HUES64 (cell line): ENCODE results near the gene GCK.

Experiments used
- H3K27ac ChIP-seq: 2 replicates; pipeline ENCODE4 v1.7.0; 2013; ENCODE audit warnings: low read depth, low read length, inconsistent platforms
- H3K27me3 ChIP-seq: 2 replicates; pipeline ENCODE4 v1.6.1; 2013; ENCODE audit warnings: mild to moderate bottlenecking, low read length; ENCODE audit not compliant: insufficient read depth
- H3K36me3 ChIP-seq: 2 replicates; pipeline ENCODE4 v1.6.1; 2013; ENCODE audit warnings: mild to moderate bottlenecking, low read length; ENCODE audit not compliant: insufficient read depth
- H3K4me1 ChIP-seq: 2 replicates; pipeline ENCODE4 v1.6.1; 2013; ENCODE audit warnings: mild to moderate bottlenecking, low read length, moderate library complexity; ENCODE audit not compliant: insufficient read depth
- H3K4me3 ChIP-seq: 2 replicates; pipeline ENCODE4 v1.5.1; 2013; ENCODE audit warnings: mild to moderate bottlenecking, low read length, moderate library complexity
- H3K9ac ChIP-seq: 2 replicates; pipeline ENCODE4 v1.6.1; 2013; ENCODE audit warnings: mild to moderate bottlenecking, low read depth, low read length
- H3K9me3 ChIP-seq: 2 replicates; pipeline ENCODE4 v1.6.1; 2013; ENCODE audit warnings: low read depth, low read length; ENCODE audit not compliant: insufficient read depth
- WGBS: fragments of 150-250, 120-280 bp; methylation state at CpG from one replicate; pipeline ENCODE4 v1.1.7; 2013; ENCODE audit warnings: missing lambda C conversion rate; 5-methylcytosine and 5-hydroxymethylcytosine counted together

GCK gene

GRCh38 chr7:44229546-44230105 is 40.4 kb upstream of the GCK start:
- Histone ChIP-seq H3K9me3 (no peaks in the 10 kb centered on the region), H3K27ac (no peak overlapping the region), H3K4me1 (no peaks in the 10 kb centered on the region), H3K27me3 (no peaks in the 10 kb centered on the region), H3K9ac (no peak overlapping the region), H3K36me3 (no peaks in the 10 kb centered on the region), H3K4me3 (no peak overlapping the region)
- WGBS: 89% methylated on average over 11 of the region's 11 CpGs

GRCh38 chr7:44228571-44229350 is 39.5 kb upstream of the GCK start:
- no peak overlapping the region for H3K27ac ChIP-seq
- no peak overlapping the region for H3K4me3 ChIP-seq
- H3K4me1 ChIP-seq: no peaks in the 10 kb centered on the region
- no peak overlapping the region for H3K9ac ChIP-seq
- no peaks in the 10 kb centered on the region for H3K27me3 ChIP-seq
- H3K9me3 ChIP-seq: no peaks in the 10 kb centered on the region
- H3K36me3 ChIP-seq: no peaks in the 10 kb centered on the region
- WGBS: 90% methylated on average over 28 of the region's 29 CpGs

GRCh38 chr7:44227911-44228310 is 38.7 kb upstream of the GCK start:
- Histone ChIP-seq H3K4me1 (no peaks in the 10 kb centered on the region), H3K27ac (no peak overlapping the region), H3K36me3 (no peaks in the 10 kb centered on the region), H3K27me3 (no peaks in the 10 kb centered on the region), H3K9ac (no peak overlapping the region), H3K9me3 (no peaks in the 10 kb centered on the region), H3K4me3 (no peak overlapping the region)
- WGBS: 87% methylated on average over 14 of the region's 14 CpGs

- Histone ChIP-seq H3K36me3 (no peaks in the 10 kb centered on the region), H3K27ac (no peak overlapping the region), H3K27me3 (no peaks in the 10 kb centered on the region), H3K9me3 (no peaks in the 10 kb centered on the region), H3K4me3 (no peak overlapping the region), H3K9ac (no peak overlapping the region), H3K4me1 (no peaks in the 10 kb centered on the region)
- WGBS: 94% methylated on average over 17 of the region's 17 CpGs
Measured at GRCh38 chr7:44226396-44226753, 37.1 kb upstream of the GCK start.

DNA sequence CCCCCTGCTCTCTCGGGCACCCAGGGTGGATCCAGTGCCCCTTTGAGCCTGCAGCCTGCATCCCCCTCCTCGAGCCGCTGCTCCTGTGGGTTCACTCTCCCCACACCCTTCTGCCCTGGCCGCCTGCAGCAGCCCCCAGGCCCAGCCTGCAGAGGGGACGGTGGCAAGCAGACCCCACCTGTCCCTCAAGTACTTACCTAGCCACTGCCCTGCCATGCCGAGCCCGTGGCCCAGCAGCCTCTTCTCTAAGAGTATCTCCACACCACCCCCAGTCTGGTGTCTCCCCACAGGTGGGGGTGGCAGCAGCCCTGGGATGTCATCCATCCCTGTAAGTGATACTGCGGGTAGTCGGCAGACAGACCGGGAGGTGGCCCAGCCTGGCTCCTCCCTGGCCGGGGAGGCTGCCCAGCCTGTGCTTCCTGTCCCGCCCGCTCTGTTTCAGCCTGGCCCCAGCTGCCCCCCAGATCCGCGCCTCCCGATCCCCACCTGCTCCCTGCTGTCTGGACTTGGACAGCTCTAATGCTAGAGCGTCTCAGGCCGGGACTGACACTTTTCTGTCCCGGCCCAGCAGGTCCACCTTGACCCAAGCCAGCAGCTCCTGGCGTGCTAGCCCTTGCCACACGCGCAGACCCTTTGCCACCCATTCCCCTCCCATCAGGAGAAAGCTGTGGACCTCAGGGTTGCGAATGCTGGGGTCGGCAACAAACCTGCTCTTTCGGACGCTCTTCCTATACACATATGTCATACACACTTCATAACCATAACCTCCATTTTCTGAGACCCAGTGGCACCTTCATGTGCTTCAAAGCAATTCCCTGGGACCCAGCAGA is 36.5 kb upstream of the GCK start:
- Histone ChIP-seq H3K9ac (no peak overlapping the region), H3K36me3 (no peaks in the 10 kb centered on the region), H3K4me3 (no peak overlapping the region), H3K27me3 (no peaks in the 10 kb centered on the region), H3K9me3 (no peaks in the 10 kb centered on the region), H3K4me1 (no peaks in the 10 kb centered on the region), H3K27ac (no peak overlapping the region)
- 89% methylated on average over 26 of the region's 26 CpGs for WGBS

GRCh38 chr7:44224974-44225565 is 35.8 kb upstream of the GCK start:
- Histone ChIP-seq H3K4me3 (no peak overlapping the region), H3K27ac (no peak overlapping the region), H3K9me3 (no peaks in the 10 kb centered on the region), H3K36me3 (no peaks in the 10 kb centered on the region), H3K27me3 (no peaks in the 10 kb centered on the region), H3K4me1 (no peaks in the 10 kb centered on the region), H3K9ac (no peak overlapping the region)
- WGBS: 85% methylated on average over 10 of the region's 10 CpGs

DNA sequence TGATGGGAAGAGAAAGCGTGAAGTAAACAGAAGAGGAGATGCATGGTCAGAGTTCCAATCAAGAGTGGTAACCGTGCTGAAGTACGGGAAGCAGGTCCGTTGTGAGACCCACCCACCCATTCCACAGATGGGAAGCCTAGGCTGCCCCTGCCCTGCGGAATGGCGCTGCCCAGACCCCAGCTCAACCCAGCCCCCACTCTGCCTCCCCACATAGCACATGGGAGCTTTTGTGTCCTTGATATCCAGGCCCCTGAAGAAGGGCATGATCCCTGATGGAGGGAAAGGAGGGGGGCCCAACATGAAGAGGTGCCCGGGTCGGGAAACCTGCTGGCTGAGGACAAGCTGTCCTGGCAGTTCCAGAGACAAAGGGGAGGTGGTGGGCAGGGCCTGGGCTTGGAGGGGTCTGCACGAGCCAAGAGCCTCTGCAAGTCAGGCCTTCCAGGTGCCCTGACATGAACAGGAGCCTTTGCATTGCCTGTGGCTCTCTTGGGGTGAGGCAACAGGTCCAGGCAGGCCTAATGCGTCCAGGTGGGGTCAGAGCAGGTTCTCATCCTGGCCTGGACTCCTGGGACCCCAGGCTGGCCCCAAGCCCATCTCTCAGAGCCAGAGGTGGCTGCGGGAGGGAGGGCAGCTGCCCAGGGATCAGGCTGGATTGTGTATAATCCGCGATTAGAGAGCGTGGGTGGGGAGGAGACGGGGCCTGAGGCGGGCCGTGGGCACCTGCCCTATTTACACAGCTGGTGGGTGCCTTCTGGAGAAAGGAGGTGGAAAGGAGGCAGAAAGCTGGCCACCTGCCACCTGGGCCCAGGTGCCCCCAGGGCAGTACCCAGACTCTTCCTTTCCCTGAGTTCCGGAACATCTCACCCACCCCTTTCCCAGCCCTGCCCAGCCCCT is 35.1 kb upstream of the GCK start:
- no peaks in the 10 kb centered on the region for H3K36me3 ChIP-seq
- 77% methylated on average over 18 of the region's 18 CpGs for WGBS
- H3K9ac ChIP-seq: no peak overlapping the region
- no peak overlapping the region for H3K4me3 ChIP-seq
- no peaks in the 10 kb centered on the region for H3K4me1 ChIP-seq
- H3K9me3 ChIP-seq: no peaks in the 10 kb centered on the region
- H3K27me3 ChIP-seq: no peaks in the 10 kb centered on the region
- no peak overlapping the region for H3K27ac ChIP-seq

DNA sequence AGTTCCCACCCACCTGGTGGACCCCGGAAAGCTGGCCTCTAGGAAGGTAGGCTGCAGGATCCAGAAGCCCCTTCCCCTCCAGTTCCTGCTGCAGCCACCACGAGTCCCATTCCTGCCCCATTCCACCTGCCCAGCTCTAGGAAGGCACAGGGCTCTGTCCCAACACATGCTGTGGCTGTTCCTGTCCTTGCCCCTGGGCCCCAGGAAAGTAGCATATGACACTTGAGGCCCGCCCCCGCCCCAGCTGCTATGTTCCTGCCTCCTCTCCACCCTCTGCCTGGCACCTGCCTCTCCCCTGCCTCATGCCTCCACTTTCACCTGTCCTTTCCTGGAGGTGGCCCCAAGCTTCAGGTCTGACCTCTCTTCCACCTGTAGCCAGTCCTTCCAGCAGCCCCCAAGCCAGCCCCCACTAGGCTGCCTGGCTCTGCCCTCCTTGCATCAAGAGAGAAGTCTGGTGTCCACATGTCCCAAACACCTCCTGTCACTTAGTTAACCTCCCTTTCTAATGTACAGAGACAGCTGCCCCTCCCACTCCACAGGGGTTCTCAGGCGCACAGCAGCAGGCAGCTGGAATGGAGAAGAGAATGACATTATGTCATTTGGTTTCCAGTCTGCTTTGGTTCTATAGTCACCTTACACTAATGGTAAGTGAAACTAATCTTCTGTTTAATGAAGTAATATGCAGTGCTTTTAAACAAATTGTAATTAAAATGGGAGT is 34.3 kb upstream of the GCK start:
- 53% methylated on average over 5 of the region's 5 CpGs for WGBS
- H3K36me3 ChIP-seq: no peaks in the 10 kb centered on the region
- no peak overlapping the region for H3K9ac ChIP-seq
- no peak overlapping the region for H3K27ac ChIP-seq
- no peaks in the 10 kb centered on the region for H3K27me3 ChIP-seq
- H3K9me3 ChIP-seq: no peaks in the 10 kb centered on the region
- H3K4me1 ChIP-seq: 0 out of 2 replicates have a peak, but pooled peaks cover 5% of the 10 kb centered on the region
- H3K4me3 ChIP-seq: no peak overlapping the region

DNA sequence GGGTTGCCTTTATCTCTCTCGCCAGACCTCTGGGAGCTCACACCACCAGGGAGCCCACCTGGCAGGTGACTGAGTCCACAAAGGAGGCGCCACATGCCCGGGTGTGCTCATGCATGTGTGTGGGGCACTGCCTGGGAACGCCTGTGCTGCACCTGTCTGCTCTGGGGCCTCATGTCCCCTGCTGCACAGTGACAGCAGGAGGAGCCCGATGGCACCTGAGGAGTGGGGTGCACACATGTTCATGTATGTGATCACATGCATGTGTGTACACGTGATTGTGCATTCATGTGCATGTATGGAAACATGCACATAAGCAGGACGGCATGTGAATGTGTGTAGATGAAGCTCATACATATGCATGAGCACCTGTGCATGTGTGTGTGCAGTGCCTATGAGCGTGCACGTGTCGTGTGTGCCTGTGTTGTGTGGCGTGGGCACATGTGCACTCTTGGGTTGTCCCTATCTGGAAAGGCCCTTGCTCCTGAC is 33.6 kb upstream of the GCK start:
- WGBS: 93% methylated on average over 11 of the region's 11 CpGs
- H3K27ac ChIP-seq: no peak overlapping the region
- H3K36me3 ChIP-seq: no peaks in the 10 kb centered on the region
- no peaks in the 10 kb centered on the region for H3K27me3 ChIP-seq
- no peak overlapping the region for H3K9ac ChIP-seq
- H3K9me3 ChIP-seq: no peaks in the 10 kb centered on the region
- H3K4me1 ChIP-seq: peaks cover 10% of the 10 kb centered on the region
- no peak overlapping the region for H3K4me3 ChIP-seq

DNA sequence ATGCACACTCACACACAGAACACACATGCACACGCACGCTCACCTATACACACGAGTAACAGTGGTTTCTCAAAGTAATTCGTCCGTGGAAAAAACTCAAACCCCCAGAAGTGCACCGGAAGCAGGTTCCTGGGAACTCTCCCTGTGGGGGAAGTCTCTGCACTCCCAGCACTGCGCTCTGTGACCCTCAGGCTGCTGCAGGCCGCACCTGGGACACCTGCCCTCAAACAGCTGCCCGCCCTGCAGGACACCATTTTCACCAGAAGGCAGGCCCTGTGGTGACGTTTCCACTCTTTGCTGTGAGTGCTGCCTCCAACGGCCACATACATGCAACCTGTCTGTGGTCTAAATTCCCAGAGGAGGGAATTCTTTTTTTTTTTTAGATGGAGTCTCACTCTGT is 32.8 kb upstream of the GCK start:
- H3K9me3 ChIP-seq: no peaks in the 10 kb centered on the region
- no peak overlapping the region for H3K27ac ChIP-seq
- H3K4me3 ChIP-seq: no peak overlapping the region
- H3K4me1 ChIP-seq: peaks cover 11% of the 10 kb centered on the region
- H3K9ac ChIP-seq: no peak overlapping the region
- 93% methylated on average over 11 of the region's 11 CpGs for WGBS
- no peaks in the 10 kb centered on the region for H3K36me3 ChIP-seq
- no peaks in the 10 kb centered on the region for H3K27me3 ChIP-seq
